D721Med (cell line): ENCODE measurements around the gene MAP4K5.
"Not testable (repeated sequence)": the region's sequence is repeated elsewhere in the genome, so short reads cannot be mapped to it uniquely, and the experiment has no call there.

Experiments
- DNase-seq: peaks from one replicate; pipeline ENCODE4 v3.0.0; 2011; ENCODE audit warnings: low spot score; ENCODE audit not compliant: insufficient read length
- FAIRE-seq: peaks from 2 replicates; lab custom pipeline; 2011; peaks lifted over from hg19 to GRCh38; lab: Jason Lieb, UNC
- CTCF ChIP-seq: IDR thresholded peaks from 2 replicates; pipeline ENCODE4 v1.5.1; 2012; ENCODE audit warnings: mild to moderate bottlenecking, control low read depth; ENCODE audit not compliant: insufficient read depth; ENCODE audit errors: missing control alignments

Gene MAP4K5

GRCh38 chr14:50542941-50543418 is 10.6 kb upstream of the MAP4K5 start:
- peak; percentile 93 for FAIRE-seq
- peak; percentile 45 for TF ChIP-seq CTCF
- DNase-seq = no peak

DNA sequence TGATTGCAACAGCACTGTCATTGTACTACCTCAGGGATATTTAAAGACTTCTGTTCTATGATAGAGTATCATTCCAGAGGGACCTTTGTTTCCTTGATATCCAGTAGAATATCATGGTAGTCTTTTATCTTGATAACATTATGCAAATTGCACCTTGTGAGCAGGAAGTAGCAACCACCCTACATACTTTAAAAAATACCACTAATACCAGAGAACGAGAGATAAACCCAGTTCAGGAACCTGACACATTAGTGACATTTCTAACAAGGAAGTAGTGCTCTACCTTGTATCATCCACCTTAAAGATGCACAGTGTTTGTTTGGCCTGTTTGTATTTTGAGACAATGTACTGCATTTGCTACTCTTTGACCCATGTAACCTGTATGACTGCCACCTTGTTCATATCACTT is 8.8 kb upstream of the MAP4K5 start:
- TF ChIP-seq CTCF = no peak
- DNase-seq (no peak), FAIRE-seq (no peak)

DNA sequence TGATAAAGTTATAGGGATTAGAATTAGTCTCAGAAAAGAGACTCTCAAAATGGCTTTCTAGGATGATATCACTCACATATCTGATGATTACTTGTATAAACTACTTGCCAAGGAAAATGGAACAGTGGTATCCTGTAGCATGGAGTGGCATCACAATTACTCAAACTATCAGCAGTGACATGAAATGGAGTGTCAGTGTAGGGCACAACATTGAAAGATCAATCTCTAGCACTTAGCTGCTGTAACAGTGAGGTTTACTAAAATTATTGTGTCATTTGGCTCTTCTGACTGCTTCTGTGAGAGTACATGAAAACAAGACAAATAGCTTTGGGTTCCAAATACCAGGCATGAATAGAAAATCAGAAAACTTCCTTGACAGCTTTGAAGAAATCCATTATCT is 6.7 kb upstream of the MAP4K5 start:
- FAIRE-seq (no peak), DNase-seq (no peak)
- no peak for TF ChIP-seq CTCF

GRCh38 chr14:50538034-50538433 is 5.7 kb upstream of the MAP4K5 start:
- FAIRE-seq, DNase-seq: not testable (repeated sequence)

DNA sequence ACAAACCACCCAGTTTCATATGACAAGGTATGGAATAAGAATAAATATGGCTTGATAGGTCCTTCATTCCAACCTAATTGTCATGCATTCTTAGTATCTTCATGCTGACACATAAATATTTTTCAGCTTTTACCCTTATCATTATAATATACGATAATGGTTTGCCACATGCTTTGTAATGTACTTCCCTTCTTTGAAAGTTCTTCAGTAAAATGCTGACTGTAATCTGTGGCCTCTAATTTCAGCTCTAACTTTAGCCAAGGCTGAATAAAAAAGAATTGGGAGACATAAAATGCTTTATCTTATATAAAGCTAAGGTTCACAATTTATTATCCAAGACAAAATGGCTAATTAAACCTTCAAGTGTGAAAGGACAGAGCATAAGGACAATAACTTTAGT is 2.6 kb upstream of the MAP4K5 start:
- TF ChIP-seq CTCF = no peak
- no peak for DNase-seq
- FAIRE-seq = no peak

GRCh38 chr14:50534416-50534815 is 2.0 kb upstream of the MAP4K5 start:
- no peak for DNase-seq
- TF ChIP-seq CTCF = no peak
- no peak for FAIRE-seq

DNA sequence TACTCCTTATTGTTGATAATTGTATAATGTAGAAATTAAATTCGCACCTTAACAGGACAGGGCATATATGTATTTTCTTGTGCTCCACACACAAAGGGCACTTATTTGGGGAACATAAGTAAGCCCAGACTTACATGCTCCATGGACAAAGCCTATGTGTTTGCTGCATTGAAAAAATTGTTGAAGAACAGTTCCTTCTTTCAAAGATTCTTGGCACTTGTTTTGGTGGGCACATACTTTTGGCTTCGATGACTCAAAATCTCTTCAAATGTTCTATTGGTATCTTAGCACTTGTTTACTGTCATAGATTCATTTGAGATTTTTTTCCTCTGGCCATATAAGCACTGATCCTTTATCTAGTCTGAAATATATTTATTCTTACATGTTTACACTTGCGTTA is 1.4 kb upstream of the MAP4K5 start:
- no peak for FAIRE-seq
- no peak for TF ChIP-seq CTCF
- DNase-seq = no peak

DNA sequence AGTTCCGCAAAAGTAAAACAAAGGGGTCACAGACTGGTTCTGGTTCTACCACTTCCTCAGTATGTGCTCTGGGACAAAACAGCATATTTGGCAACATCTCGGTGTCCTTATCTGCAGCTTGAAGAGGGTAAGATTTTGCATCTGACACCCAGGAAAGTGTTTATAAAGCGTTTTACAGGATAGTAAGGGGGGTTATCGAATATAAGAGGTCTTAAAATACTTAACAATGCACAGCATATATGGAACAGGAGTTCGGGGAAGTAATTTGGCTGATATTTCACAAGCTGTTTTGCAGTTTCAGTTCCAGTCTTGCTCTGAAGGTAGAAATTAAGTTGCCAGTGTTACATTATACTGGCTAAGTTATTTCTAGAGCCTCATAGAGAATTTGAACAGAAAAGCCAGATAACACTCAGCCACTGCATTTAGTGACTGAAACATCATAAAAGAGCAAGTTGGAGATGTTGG is 904 bp upstream of the MAP4K5 start:
- DNase-seq (no peak), FAIRE-seq (no peak)
- TF ChIP-seq CTCF = no peak
